Nephron (organoid): ENCODE measurements around the gene P2RX1.
A peak's percentile ranks its signal among the peaks of the same experiment; 100 is the strongest.

ENCODE experiments used
- H3K27ac Mint-ChIP-seq, 3 experiments: 2 replicates each; pipeline ENCODE4 v1.8.0; 2020; ENCODE audit warnings: mixed read lengths in 3 of 3, mild to moderate bottlenecking in 2 of 3, moderate library complexity in 1 of 3
- H3K27me3 Mint-ChIP-seq: 2 replicates; pipeline ENCODE4 v1.8.0; 2021; ENCODE audit warnings: low read depth, mild to moderate bottlenecking, moderate library complexity, mixed read lengths
- H3K36me3 Mint-ChIP-seq: 2 replicates; pipeline ENCODE4 v1.8.0; 2020; ENCODE audit warnings: low read depth, mixed read lengths
- H3K4me1 Mint-ChIP-seq: 2 replicates; pipeline ENCODE4 v1.8.0; 2020; ENCODE audit warnings: mixed read lengths
- H3K4me3 Mint-ChIP-seq, 3 experiments: 2 replicates each; pipeline ENCODE4 v1.8.0; 2020; ENCODE audit warnings: mild to moderate bottlenecking in 3 of 3, mixed read lengths in 3 of 3, moderate library complexity in 2 of 3
- H3K9me3 Mint-ChIP-seq: 2 replicates; pipeline ENCODE4 v1.8.0; 2020; ENCODE audit warnings: mixed read lengths
- TF ChIP-seq, protein P1 (sequence below), 3 experiments: fragments of 200-600 bp; sonication (generic); IDR thresholded peaks; one replicate each; pipeline ENCODE4 v1.5.0; 2021; ENCODE audit warnings: antibody characterized with exemption in 3 of 3; ENCODE audit not compliant: unreplicated experiment in 3 of 3

P2RX1 gene

DNA sequence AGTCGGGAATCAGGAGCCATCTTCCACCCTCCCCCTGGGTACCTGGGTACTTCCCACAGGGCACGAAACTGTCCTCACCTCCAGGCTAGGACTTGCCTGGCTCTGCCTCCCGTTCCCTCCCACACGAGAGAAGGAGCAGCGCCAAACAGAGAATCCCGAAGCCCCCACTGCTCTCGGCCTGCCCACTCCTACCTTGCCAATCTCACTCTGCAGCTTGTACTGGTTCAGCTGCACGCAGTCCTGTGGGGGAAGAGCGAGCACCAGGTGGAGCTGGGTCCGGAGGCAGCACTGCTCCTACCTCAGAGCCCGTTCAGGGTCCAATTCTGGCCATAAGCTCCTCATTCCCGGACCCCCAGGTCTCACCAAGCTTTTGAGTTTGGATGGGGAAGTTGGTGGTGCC lies 32.1 kb downstream of the P2RX1 start:
- peaks cover 36% of the 10 kb centered on the region for H3K4me1 Mint-ChIP-seq
- no peak overlapping the region for H3K4me3 Mint-ChIP-seq
- no peaks in the 10 kb centered on the region for H3K9me3 Mint-ChIP-seq
- H3K27me3 Mint-ChIP-seq, result no peaks in the 10 kb centered on the region
- no peak overlapping the region for H3K27ac Mint-ChIP-seq
- TF ChIP-seq, protein P1, sequence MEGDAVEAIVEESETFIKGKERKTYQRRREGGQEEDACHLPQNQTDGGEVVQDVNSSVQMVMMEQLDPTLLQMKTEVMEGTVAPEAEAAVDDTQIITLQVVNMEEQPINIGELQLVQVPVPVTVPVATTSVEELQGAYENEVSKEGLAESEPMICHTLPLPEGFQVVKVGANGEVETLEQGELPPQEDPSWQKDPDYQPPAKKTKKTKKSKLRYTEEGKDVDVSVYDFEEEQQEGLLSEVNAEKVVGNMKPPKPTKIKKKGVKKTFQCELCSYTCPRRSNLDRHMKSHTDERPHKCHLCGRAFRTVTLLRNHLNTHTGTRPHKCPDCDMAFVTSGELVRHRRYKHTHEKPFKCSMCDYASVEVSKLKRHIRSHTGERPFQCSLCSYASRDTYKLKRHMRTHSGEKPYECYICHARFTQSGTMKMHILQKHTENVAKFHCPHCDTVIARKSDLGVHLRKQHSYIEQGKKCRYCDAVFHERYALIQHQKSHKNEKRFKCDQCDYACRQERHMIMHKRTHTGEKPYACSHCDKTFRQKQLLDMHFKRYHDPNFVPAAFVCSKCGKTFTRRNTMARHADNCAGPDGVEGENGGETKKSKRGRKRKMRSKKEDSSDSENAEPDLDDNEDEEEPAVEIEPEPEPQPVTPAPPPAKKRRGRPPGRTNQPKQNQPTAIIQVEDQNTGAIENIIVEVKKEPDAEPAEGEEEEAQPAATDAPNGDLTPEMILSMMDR (IDR thresholded peaks at IDR 0.05; ENCODE audit: unreplicated experiment in 3 of 3), result no peak
- no peaks in the 10 kb centered on the region for H3K36me3 Mint-ChIP-seq

DNA sequence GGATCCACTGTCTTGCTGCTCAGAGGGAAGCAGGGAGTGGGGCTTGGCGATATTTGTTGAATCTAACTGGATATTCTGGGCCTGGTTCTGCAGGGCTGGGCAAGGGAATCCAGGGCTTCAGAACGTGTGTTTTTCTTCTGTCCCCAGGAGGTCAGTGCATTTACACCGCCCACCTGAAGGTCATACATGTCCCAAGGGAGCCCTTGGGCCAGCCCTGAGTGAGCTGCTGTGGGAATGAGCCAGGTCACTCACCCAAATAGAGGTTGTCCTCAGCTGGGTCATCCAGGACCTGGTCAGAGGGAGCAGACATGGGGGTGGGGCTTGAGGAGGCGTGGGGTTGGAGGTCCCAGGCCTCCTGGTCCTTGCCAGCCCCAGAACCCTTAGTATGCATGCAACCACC lies 34.0 kb downstream of the P2RX1 start:
- Mint-ChIP-seq H3K36me3 (no peaks in the 10 kb centered on the region), H3K27me3 (peaks cover 7% of the 10 kb centered on the region), H3K4me3 (no peak overlapping the region), H3K4me1 (peaks cover 32% of the 10 kb centered on the region), H3K9me3 (no peaks in the 10 kb centered on the region), H3K27ac (no peak overlapping the region)
- TF ChIP-seq, protein P1 (IDR thresholded peaks at IDR 0.05; ENCODE audit: unreplicated experiment in 3 of 3), result no peak

DNA sequence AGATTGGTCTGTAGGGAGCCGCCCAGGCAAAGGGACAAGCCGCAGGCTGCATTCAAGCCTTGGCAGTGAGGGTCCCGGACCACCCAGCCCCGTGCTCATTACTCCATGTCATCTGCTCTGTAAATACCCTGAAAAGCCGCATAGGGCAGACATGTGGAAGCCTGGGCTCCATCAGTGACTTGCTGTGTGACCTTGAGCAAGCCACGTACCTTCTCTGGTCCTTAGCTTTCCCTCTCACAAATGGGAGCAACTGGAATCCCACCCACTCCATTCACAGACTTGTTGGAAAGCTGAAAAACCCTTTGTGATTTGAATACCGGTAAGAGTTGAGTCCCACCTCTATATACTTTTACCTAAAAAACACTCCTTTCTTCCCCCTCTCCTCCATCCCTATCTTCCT lies 35.3 kb downstream of the P2RX1 start:
- Mint-ChIP-seq H3K36me3 (no peaks in the 10 kb centered on the region), H3K27me3 (peaks cover 7% of the 10 kb centered on the region), H3K9me3 (no peaks in the 10 kb centered on the region), H3K27ac (no peak overlapping the region), H3K4me1 (peaks cover 32% of the 10 kb centered on the region), H3K4me3 (no peak overlapping the region)
- TF ChIP-seq, protein P1 (IDR thresholded peaks at IDR 0.05; ENCODE audit: unreplicated experiment in 3 of 3), result no peak

DNA sequence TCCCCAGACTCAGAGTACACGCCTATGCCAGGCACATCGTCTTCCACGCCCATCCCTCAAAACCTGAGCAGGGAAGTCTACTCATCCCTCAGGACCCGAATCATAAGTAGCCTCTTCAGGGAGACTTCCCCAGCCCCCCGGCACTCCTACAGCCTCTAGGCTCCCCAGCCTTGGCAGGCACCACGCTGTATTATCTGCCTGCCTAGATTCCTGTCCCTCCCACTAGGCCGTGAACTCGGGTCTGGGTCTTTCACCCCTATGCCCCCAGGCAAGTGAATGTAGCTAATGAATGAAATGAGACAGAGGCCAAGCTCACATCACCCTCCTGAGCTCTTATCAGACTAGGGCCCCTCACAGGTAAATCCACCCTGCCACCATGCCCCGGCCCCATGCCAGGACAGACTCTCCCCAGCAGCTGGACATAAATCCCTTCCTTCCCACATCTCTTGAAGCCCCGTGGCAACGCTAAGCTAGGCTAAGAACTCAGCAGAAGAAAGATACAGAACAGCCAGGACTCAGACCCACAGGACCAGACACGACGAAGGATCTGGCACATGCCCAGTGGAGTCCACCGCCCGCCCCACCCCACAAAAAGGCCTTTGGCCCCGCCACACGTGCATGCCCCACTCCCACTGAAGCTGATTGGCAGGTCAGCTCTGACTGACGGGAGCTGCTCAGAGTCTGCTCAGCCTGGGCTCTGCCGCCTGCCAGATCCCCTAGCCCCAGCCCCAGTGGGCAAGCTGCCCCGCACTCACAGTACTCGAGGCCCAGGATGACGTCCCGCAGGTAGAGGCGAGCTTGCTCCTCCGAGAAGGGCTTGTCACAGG lies 36.5 kb downstream of the P2RX1 start:
- TF ChIP-seq, protein P1 (IDR thresholded peaks at IDR 0.05; ENCODE audit: unreplicated experiment in 3 of 3), result no peak
- H3K9me3 Mint-ChIP-seq, result no peaks in the 10 kb centered on the region
- peak overlapping the region in 1 of 3 experiments; percentile 12 for H3K4me3 Mint-ChIP-seq
- H3K4me1 Mint-ChIP-seq, result peaks cover 32% of the 10 kb centered on the region
- H3K27me3 Mint-ChIP-seq, result peaks cover 10% of the 10 kb centered on the region
- peak overlapping the region; percentile 23 to 66 (median 45) for H3K27ac Mint-ChIP-seq
- H3K36me3 Mint-ChIP-seq, result peaks cover 6% of the 10 kb centered on the region

DNA sequence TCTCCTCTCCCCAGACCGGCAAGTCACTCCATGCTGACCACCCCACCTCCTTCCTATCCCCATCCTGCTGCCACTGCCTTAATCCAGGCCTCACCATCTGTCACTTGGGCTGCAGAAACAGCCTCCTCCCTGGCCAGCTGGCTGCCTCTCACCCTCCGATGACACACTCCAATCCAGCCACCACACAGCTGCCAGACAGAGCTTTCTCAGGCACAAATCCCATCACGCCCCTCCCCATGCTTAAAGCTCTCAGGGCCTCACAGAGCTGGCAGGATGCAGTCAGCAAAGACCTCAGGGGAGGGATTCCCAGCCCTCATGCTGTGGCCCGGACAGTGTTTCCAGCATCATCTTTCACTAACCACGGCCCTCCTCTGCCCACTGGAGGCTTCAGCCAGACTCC lies 37.1 kb downstream of the P2RX1 start:
- Mint-ChIP-seq H3K9me3 (no peaks in the 10 kb centered on the region), H3K4me3 (peak overlapping the region in 1 of 3 experiments; percentile 10), H3K4me1 (peaks cover 32% of the 10 kb centered on the region), H3K36me3 (peaks cover 6% of the 10 kb centered on the region), H3K27me3 (peaks cover 10% of the 10 kb centered on the region), H3K27ac (peak overlapping the region; percentile 23 to 66 (median 45))
- TF ChIP-seq, protein P1 (IDR thresholded peaks at IDR 0.05; ENCODE audit: unreplicated experiment in 3 of 3), result no peak

DNA sequence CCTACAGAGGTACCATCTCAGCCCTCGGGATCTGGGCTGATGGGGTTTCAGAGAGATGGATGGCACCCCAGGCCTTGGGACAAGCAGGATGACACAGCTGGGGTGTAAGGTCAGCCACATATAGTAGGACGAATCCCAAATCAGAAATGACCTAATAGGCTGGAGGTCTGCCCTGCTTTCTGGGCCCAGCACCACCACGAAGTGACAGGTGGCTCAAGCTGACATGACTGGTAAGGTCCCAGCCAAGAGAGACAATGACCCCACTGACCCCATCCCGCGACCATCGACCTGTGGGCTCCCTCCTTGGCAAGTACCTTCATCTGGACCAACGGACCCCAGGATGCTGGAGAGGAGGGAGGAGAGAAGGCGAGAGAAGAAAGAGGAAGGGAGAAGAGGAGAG lies 39.0 kb downstream of the P2RX1 start:
- peaks cover 32% of the 10 kb centered on the region for H3K4me1 Mint-ChIP-seq
- H3K9me3 Mint-ChIP-seq, result no peaks in the 10 kb centered on the region
- H3K36me3 Mint-ChIP-seq, result peaks cover 12% of the 10 kb centered on the region
- no peak overlapping the region for H3K4me3 Mint-ChIP-seq
- H3K27me3 Mint-ChIP-seq, result peaks cover 10% of the 10 kb centered on the region
- TF ChIP-seq, protein P1 (IDR thresholded peaks at IDR 0.05; ENCODE audit: unreplicated experiment in 3 of 3), result no peak
- H3K27ac Mint-ChIP-seq, result no peak overlapping the region
